NCI-H526 (cell line): ENCODE data around the gene ABCA7.

Experiments used
- DNase-seq, 2 experiments: peaks; one replicate each; lab custom pipeline; 2025; lab: John Stamatoyannopoulos, UW

ABCA7 gene

DNA sequence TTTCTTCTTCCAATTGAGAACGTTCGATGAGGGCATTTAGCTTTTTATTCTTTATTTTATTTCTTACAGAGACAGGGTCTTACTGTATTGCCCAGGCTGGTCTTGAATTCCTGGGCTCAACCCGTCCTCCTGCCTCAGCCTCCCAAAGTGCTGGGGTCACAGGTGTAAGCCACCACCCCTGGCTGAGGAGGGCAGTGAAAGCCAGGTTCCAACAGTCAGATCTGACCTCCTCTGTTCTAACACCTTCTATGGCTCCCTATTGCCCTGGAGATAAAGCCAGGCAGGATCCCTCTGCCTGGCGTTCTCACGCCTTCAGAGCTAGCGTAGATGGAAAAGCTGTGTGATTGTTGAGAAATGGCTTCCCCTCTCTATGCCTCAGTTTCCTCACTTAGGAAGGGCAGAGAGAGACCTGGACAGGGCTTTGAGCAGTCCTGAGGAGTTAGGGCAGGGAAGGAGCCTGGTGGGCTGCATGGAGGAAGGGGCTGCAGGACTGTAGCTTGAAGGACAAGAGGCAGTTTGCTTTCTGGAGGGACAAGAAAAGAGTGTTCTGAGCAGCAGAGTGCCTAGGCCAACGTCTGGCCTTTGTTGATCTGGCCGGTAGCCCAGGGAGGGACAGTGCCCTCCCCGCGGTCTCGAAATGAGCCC is 32.6 kb downstream of the ABCA7 start:
- no peak for DNase-seq

DNA sequence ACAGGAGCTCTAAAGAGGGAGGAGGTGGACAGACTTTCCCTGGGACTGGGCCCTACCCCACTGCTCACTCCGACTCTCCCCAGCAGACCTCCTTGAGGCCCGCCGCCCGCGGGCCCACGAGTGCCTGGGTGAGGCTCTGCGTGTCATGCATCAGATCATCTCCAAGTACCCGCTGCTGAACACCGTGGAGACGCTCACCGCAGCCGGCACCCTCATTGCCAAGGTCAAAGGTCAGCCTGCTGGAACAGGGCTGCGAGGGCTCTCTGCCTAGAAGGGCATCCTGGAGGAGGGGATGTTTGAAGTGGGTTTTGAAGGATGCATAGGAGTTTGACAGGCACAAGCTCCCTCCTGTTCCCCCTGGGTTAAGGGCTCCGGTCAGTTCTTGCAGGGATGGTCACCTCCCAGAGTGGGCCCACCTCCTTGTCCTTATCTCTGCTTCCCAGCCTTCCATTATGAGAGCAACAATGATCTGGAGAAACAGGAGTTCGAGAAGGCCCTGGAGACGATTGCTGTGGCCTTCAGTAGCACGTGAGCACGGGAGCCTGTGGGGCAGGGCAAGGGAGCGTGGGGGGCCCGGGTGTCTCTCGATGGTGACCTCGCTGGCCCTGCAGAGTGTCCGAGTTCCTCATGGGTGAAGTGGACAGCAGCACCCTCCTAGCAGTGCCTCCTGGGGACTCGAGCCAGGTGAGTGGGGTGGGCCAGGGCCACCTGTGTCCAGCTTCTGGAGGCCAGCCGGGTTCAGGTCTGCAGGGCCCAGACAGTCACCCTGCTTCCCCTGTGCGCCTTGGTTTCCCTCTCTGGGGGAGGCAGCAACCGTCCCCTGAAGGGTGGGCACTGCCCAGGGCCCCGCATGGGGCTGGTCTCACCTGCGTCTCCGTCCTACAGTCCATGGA is 33.4 kb downstream of the ABCA7 start:
- no peak for DNase-seq

DNA sequence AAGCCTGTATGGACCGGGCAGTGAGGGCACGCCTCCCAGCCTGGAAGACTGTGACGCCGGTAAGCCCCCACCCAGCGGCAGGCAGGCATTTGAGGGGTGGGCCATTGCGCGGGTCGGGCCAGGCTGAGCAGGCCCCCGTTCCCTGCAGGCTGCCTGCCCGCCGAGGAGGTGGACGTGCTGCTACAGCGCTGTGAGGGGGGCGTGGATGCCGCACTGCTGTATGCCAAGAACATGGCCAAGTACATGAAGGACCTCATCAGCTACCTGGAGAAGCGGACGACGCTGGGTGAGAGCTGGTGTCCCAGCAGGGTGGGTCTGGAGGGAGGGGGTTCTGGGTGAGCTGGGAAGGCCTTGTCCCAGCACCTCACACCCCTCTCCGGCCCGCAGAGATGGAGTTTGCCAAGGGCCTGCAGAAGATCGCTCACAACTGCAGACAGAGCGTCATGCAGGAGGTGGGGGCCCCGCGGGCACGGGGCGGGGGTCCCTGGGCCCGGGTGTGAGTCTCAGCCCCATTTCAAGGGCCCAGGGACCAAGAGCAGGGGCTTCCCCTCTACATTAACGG is 34.1 kb downstream of the ABCA7 start:
- DNase-seq: no peak

DNA sequence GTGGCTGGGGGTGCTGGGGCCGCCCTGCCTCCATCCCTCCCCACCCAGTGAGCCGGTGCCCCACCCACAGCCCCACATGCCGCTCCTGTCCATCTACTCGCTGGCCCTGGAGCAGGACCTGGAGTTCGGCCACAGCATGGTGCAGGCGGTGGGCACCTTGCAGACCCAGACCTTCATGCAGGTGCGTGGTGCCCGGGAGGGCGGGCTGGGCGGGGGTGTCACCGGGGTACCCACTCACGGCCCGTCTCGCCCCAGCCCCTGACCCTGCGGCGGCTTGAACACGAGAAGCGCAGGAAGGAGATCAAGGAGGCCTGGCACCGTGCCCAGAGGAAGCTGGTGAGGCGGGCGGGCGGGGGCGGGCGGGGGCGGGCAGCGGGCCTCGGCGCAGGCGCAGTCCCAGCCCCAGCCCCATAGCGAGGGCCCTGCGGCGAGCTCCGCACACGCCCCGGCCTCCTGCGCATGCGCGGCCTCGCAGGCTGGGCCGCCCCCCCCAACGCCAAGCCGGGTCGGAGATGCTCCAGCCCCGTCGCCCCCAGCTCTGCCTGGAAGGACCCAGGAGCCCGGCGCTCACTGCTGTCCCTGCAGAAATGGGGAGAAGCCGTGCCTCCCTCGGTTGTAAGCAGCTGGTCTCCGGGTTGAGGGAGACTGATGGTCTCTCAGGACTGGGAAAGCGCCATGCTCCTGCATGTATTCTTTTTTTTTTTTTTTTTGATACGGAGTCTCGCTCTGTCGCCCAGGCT is 34.8 kb downstream of the ABCA7 start:
- DNase-seq: peak in 1 of 2 experiments; percentile 81

GRCh38 chr19:1076046-1076386 is 36.1 kb downstream of the ABCA7 start:
- DNase-seq: no peak

- DNase-seq: no peak
Observed at GRCh38 chr19:1076951-1077350, 37.0 kb downstream of the ABCA7 start.

DNA sequence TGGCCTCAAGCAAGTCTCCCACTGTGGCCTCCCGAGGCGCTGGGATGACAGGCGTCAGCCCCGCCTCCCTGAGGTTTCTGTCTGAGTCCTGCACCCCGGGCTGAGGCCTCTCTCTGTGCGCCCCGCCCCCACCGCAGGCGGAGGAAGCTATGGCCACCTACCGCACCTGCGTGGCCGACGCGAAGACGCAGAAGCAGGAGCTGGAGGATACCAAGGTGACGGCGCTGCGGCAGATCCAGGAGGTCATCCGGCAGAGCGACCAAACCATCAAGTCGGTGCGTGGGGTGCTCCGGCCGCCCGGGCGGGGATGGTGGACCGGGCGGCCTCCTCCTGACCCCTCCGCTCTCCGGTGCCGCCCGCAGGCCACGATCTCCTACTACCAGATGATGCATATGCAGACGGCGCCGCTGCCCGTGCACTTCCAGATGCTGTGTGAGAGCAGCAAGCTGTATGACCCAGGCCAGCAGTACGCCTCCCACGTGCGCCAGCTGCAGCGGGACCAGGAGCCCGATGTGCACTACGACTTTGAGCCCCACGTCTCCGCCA is 39.7 kb downstream of the ABCA7 start:
- DNase-seq: peak in 1 of 2 experiments; percentile 71

DNA sequence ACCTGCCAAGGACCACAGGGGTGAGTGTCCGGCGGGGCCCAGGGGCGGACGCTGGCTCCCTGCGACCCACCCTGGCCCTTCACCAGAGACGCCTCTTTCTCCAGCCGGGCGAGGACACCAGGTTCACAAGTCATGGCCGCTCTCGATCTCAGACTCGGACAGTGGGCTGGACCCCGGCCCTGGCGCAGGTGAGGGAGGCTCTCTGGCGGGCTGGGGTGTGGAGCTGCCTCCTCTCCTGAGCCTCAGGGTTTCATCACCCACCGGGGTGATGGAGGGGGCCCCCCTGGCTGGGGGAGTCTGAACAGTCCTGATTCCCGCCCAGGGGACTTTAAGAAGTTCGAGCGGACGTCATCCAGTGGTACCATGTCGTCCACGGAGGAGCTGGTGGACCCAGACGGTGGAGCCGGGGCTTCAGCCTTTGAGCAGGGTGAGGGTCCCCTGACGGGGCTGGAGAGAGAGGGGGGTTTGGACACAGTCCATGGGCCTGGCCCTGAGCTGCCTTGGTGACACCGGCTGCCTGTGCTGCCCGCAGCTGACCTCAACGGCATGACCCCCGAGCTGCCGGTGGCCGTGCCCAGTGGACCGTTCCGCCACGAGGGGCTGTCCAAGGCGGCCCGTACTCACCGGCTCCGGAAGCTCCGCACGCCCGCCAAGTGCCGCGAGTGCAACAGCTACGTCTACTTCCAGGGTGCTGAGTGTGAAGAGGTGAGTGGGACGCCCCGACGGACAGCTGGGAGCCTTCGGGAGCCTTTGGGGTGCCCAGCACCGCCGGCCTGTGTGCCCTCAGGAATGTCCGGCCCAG is 40.7 kb downstream of the ABCA7 start:
- no peak for DNase-seq

GRCh38 chr19:1081301-1082164 is 41.6 kb downstream of the ABCA7 start:
- peak in 1 of 2 experiments; percentile 70 for DNase-seq

- peak; percentile 80 to 94 for DNase-seq
Observed at GRCh38 chr19:1082165-1082927, 42.4 kb downstream of the ABCA7 start.

- DNase-seq: no peak
Observed at GRCh38 chr19:1082928-1083816, 43.3 kb downstream of the ABCA7 start.

GRCh38 chr19:1084024-1084868 is 44.3 kb downstream of the ABCA7 start:
- peak in 1 of 2 experiments; percentile 31 for DNase-seq

- DNase-seq: no peak
Observed at GRCh38 chr19:1085053-1085658, 45.2 kb downstream of the ABCA7 start.

DNA sequence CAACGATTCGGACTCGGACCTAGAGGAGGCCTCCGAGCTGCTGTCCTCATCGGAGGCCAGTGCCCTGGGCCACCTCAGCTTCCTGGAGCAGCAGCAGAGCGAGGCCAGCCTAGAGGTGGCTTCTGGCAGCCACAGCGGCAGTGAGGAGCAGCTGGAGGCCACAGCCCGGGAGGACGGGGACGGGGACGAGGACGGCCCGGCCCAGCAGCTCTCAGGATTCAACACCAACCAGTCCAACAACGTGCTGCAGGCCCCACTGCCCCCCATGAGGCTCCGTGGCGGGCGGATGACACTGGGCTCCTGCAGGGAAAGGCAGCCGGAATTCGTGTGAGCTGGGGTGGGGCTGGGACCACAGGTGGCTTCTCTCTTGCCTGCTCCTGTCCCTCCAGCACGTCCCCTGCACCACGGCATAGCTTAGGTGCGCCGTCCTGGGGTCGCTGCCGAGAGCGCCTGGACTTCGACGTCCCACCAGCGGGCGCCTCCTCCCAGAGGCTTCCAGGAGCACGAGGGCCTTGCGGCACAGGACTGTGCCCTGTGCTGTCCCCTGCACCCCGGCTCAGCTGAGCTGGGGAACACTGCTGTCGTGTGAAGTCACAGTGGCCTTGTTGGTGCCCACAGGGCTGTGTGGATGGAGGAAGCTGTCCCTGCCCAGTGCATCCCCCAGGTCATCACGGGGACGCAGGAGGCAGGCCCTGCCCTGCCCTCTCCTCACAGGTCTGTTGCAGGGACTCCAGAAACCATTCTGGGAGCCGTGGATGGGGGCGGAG is 46.0 kb downstream of the ABCA7 start:
- DNase-seq: no peak

- no peak for DNase-seq
Observed at GRCh38 chr19:1086613-1087012, 46.7 kb downstream of the ABCA7 start.

DNA sequence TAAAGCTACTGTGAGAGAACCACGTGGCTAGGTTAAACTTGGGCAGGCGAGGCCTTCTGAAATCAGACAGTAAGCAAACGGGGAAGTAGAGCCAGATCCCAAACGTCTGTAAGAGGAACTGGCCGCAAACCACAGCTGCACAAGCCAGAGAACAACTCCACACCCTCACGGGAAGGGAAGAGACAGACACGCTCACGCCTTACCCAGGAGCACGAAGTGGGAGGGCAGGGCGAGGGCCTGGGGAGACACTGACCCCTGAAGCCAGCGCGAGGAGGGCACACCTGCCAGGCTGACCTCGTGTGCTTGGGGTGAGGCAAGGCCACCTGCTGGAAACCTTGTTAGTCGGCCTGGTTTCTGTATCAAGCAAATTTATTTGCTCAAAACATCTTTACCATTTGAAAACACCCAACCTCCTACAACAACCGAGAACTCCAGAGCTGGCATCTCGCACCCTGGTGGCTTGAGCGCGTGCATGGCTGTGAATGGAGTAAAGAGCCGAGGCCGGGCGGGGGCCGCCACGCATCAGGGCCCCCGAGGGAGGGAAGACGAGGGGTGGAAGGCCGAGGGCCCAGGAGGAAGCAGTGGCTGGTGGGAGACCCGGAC is 48.0 kb downstream of the ABCA7 start:
- DNase-seq: no peak
